ENCODE data around the gene DVL2. TPM values are rescaled to one million over a fixed set of nuclear protein-coding genes. Genes with fewer than 3 reads are reported as not detected.
A peak's percentile ranks its signal among the peaks of the same experiment; 100 is the strongest.

The DVL2 gene
- total and polyA plus RNA-seq, 2 of the 13 experiments (the other 11 are each of a cell fraction or from before 2014, with no cell fraction given), result 5.7 to 38.2 TPM

GRCh38 chr17:7179317-7180254 lies 54.7 kb downstream of the DVL2 start, which contains the start of gene ASGR1 (continued):
- TF ChIP-seq DZIP1 (CRISPR knock-in tag; IDR thresholded peaks at IDR 0.05) (no peak; the same call in 1 of the 2 replicates), ZNF605 (CRISPR knock-in tag; IDR thresholded peaks at IDR 0.05) (peak; percentile 57; the same call in 1 of the 2 replicates), REPIN1 (CRISPR knock-in tag; IDR thresholded peaks at IDR 0.05; ENCODE audit: borderline replicate concordance, low read depth) (no peak; the same call in 1 of the 2 replicates), DDIT3 (CRISPR knock-in tag; IDR thresholded peaks at IDR 0.05) (no peak), GTF2F1 (IDR thresholded peaks at IDR 0.05; ENCODE audit: low read length) (0 out of 2 replicates have a peak, but pooled peaks have one; percentile 23), GMEB2 (CRISPR knock-in tag; IDR thresholded peaks at IDR 0.05; ENCODE audit: low read depth) (no peak), NFIC (IDR thresholded peaks at IDR 0.05; ENCODE audit: low read length) (peak; percentile 91), SMAD1 (CRISPR knock-in tag; IDR thresholded peaks at IDR 0.05; ENCODE audit: borderline replicate concordance, low read depth) (no peak; the same call in 1 of the 2 replicates), FOXO1 (CRISPR knock-in tag; IDR thresholded peaks at IDR 0.05) (peak; percentile 61; the same call in 1 of the 2 replicates), BRCA1 (CRISPR knock-in tag; IDR thresholded peaks at IDR 0.05) (no peak; the same call in 1 of the 2 replicates)
- TF ChIP-seq, protein P1, sequence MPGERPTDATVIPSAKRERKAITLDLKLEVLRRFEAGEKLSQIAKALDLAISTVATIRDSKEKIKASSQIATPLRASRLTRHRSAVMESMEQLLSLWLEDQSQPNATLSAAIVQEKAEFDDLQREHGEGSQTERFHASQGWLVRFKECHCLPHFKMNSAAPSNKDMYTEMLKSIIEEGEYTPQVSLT (CRISPR knock-in tag; IDR thresholded peaks at IDR 0.05; ENCODE audit: borderline replicate concordance, low read depth), result no peak
- TF ChIP-seq, protein P2, sequence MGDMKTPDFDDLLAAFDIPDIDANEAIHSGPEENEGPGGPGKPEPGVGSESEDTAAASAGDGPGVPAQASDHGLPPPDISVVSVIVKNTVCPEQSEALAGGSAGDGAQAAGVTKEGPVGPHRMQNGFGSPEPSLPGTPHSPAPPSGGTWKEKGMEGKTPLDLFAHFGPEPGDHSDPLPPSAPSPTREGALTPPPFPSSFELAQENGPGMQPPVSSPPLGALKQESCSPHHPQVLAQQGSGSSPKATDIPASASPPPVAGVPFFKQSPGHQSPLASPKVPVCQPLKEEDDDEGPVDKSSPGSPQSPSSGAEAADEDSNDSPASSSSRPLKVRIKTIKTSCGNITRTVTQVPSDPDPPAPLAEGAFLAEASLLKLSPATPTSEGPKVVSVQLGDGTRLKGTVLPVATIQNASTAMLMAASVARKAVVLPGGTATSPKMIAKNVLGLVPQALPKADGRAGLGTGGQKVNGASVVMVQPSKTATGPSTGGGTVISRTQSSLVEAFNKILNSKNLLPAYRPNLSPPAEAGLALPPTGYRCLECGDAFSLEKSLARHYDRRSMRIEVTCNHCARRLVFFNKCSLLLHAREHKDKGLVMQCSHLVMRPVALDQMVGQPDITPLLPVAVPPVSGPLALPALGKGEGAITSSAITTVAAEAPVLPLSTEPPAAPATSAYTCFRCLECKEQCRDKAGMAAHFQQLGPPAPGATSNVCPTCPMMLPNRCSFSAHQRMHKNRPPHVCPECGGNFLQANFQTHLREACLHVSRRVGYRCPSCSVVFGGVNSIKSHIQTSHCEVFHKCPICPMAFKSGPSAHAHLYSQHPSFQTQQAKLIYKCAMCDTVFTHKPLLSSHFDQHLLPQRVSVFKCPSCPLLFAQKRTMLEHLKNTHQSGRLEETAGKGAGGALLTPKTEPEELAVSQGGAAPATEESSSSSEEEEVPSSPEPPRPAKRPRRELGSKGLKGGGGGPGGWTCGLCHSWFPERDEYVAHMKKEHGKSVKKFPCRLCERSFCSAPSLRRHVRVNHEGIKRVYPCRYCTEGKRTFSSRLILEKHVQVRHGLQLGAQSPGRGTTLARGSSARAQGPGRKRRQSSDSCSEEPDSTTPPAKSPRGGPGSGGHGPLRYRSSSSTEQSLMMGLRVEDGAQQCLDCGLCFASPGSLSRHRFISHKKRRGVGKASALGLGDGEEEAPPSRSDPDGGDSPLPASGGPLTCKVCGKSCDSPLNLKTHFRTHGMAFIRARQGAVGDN (CRISPR knock-in tag; IDR thresholded peaks at IDR 0.05), result peak; percentile 95
- TF ChIP-seq, protein P3, sequence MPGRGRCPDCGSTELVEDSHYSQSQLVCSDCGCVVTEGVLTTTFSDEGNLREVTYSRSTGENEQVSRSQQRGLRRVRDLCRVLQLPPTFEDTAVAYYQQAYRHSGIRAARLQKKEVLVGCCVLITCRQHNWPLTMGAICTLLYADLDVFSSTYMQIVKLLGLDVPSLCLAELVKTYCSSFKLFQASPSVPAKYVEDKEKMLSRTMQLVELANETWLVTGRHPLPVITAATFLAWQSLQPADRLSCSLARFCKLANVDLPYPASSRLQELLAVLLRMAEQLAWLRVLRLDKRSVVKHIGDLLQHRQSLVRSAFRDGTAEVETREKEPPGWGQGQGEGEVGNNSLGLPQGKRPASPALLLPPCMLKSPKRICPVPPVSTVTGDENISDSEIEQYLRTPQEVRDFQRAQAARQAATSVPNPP (CRISPR knock-in tag; IDR thresholded peaks at IDR 0.05), result no peak

All from HepG2 (cell line).